Hepatocyte (in vitro differentiated cells): ENCODE measurements around the gene PDZK1.
"Not testable (repeated sequence)": the region's sequence is repeated elsewhere in the genome, so short reads cannot be mapped to it uniquely, and the experiment has no call there.

ENCODE experiments used
- CTCF ChIP-seq: fragments of 200-600 bp; sonication (generic); IDR thresholded peaks from 2 replicates; pipeline ENCODE4 v1.5.1; 2016; ENCODE audit warnings: antibody characterized with exemption, mild to moderate bottlenecking; ENCODE audit not compliant: poor library complexity
- EZH2 ChIP-seq: fragments of 200-600 bp; sonication (generic); IDR thresholded peaks from 2 replicates; pipeline ENCODE4 v1.6.1; 2016; ENCODE audit warnings: antibody characterized with exemption, mild to moderate bottlenecking, borderline replicate concordance
- EZH2phosphoT487 ChIP-seq: fragments of 200-600 bp; sonication (generic); IDR thresholded peaks from one replicate; pipeline ENCODE4 v1.6.1; 2018; ENCODE audit warnings: antibody characterized with exemption, mild to moderate bottlenecking, low read depth, moderate library complexity; ENCODE audit not compliant: unreplicated experiment, severe bottlenecking

DNA sequence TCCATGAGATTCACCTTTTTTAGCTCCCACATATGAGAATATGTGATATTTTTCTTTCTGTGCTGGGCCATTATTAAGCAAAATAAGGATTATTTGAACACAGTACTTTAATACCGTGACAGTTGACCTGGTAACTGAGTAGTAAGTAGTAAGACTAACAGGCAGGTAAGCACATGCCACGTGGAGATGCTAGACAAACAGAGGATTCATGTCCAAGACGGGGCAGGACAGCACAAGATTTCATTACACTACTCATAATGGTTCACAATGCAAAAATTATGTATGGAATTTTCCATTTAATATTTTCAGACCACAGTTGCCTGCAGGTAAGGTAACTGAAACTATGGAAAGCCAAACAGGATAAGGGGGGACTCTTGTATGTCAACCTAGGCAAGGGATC is 22.3 kb downstream of the PDZK1 start:
- TF ChIP-seq EZH2phosphoT487, EZH2, CTCF: not testable (repeated sequence)
